Activated CD4-positive, alpha-beta T cell treated with anti-CD3 and anti-CD28 coated beads for 1 hour (primary cell): ENCODE measurements around the gene TNFSF8.

Source experiments
- DNase-seq: peaks from one replicate; pipeline ENCODE4 v3.0.0-alpha.2; 2020

Gene TNFSF8

DNA sequence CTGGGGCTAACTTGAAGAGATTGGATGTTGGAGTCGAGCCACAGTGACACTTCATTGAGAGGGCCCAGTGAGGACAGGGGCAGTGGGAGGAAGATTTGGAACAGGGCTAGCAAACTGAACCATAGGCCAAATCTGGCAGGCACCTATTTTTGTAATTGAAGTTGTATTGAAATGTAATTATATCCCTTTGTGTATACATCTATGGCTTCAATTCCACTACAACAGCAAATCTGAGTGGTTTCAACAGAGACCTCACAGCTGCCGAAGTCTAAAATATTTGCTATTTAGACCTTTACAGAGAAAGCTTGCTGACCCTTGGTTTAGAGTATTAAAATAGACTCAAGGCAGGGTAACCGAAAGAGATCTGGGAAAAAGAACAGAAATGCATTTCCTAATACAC lies 4.7 kb upstream of the TNFSF8 start:
- no peak for DNase-seq

DNA sequence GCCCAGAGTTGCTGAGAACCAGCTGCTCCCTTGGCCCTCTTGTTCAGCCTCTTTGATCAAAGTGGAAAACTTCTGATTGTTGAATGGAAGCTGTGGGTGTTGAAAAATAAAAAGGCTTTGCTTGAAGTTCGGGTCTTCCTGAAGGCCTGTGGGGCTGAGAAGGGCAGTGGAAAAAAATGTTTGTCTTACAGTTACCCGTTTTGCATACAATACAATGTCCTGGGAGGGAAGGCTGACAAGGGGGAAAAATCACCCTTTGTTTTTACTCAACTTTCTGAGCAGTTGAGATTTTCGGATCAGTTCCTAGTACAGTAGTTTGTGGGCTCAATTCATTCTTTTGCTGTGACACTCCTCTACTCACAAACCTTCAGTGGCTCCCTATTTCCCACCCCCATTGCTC lies 2.1 kb upstream of the TNFSF8 start:
- no peak for DNase-seq

DNA sequence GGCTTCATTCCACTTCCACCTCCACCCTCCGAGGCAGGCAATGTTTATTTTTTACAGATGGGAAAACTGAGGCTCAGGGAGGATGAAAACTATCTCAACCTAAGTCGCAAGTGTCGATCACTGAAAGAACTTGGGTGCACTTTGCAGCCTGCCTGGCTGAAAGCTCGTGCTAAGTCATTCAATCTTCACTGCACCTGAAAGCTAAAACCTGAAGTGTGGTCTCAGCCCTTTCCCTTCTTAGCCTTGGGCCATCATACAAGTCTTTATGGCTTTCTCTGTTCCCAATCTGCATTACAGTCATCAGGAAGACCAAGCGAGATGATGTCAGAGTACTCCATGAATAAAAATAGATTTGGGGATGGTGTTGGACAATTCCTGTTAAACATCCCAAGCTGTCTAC lies 1.0 kb upstream of the TNFSF8 start:
- DNase-seq = no peak

DNA sequence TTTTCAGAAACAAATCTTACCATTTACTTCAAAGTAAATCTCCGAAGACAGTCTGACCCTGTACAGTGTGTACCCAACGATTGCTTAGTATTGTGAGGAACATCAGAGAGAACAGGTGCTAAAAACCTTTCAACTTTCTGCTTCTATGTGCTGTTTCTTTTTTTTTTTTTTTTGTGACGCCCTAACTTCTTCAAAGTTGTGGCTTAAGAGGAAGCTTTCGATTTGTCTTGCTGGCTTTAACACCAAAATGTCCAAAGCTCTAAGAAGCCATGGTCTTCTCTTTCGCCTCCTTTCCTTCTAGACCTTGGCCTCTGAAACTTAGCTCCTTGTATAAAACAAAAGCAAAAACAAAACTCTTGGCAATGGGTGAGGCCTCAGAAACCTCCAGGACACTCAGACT lies 1.2 kb downstream of the TNFSF8 start:
- DNase-seq = no peak

DNA sequence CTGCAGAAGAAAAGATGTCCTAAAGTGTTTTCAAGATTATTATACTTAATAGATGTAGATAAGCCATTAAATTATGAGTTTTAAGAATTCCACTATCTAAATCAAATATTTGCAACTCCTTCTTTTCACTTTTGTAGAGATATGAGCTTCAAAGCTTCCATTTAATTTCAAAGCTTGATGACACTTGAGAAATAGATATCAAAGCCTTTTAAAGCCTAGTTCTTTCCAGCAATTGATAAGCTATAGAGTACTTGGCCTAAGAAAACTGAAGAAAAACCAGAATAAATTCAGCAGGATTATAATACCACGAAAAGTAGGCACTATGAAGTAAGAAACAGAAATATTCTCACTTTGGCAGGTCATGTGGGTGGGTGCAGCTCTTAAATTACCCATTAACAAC lies 1.7 kb downstream of the TNFSF8 start:
- DNase-seq = no peak

DNA sequence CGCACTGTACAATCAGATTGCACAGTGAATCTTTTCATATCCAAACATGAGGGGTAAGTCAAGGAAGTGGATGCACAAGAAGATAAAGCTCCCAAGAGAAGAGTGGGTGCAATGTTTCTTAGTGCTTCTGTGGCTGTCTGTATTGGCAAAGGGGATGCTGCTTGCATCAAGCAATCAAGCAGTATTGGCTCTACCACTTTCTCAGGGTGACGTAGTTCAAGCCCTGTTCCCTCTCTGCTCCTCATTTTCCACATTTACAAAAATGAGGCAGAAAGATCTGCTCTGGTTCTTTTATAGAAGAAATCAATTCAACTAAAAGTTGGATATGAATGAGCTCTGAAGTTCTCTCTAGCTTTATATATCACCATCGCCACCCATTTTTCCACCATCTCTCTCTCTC lies 2.3 kb downstream of the TNFSF8 start:
- no peak for DNase-seq

DNA sequence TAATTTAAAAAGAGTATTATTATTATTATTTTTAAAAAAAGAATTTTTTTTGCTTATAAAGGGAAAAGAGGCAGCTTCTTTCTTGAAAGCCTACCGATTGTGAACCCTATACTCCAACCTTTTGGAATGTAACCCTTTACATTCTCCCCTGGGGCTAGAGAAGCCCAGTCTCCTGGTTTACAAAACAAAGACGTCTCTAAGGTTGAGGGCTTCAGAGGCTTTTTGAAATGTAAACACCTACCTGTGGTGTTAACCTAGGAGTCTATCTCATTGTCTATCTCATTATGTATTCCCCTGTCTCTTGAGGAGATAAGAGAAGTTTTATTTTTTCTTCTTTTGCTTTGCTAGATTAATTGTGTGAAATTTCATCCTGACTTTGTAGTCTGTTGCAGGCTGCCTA lies 4.7 kb downstream of the TNFSF8 start:
- DNase-seq = no peak

DNA sequence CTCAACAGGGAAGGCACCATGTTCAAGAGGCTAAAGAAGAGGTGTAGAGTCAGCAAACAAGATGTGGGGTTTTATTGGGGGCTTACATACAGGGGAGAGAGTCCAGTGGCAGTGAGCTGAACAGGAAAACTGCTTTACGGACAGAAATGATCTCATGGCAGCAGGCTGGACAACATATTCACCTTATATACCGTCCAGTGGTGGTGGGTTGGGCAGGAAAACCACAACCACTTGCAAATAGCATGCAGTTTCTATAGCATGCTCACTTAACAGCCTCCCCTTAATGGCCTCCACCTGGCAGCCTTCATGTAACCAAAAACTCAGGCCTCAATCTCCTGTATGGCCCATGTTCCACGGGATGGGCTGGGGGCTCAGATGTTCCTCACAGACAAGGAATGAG lies 5.4 kb downstream of the TNFSF8 start:
- no peak for DNase-seq

DNA sequence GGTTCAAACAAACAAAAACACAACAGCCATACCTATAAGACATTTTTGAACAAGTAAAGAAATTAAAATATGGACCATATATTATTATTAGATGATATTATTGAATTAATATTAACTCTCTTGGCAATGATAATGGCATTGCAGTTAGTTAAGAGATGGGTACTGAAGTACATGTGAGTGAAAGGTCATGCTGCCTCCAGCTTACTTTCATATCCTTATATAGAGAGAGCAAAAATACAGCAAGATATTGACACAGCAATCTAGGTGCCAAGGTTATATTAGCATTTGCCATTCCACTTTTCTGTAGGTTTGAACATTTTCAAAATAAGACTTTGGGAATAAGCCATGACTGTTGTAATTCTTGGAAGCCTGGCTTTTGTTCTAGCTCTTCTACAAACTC lies 6.1 kb downstream of the TNFSF8 start:
- DNase-seq = no peak

DNA sequence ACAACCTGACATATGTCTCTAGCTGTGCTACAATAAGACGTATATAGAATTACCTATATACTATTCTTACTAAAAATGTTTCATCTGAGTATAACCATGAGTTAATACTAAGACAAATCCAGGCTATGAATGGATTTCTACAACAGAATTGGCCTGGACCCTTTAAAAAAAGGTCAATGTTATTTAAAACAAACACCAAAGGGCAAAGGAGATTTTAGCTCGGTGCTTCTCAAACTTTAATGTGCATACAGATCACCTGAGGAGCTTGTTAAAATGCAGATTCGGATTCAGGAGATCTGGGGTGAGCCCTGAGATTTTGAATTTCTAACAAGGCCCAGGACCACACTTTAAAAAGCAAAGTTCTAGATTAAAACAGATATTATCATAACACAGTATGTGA lies 6.5 kb downstream of the TNFSF8 start:
- DNase-seq = no peak

DNA sequence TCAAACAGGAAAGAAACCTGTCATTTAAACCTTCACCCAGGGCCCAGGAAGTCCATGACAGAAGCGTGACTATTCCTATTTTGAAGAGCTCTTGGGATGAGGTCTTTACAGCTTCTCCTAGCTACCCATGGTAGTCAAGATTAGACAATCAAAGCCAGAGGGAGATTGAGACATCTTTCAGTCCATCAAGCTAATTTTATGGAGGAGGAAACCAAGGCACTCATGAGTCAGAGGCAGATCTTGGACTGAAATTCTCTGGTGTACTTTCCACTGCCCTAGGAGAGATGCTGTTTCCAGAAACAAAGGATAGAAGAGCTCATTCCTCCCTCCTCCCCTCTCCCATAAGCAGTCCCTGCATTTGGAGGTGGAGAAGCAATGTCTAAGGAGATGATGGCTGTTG lies 9.2 kb downstream of the TNFSF8 start:
- no peak for DNase-seq

DNA sequence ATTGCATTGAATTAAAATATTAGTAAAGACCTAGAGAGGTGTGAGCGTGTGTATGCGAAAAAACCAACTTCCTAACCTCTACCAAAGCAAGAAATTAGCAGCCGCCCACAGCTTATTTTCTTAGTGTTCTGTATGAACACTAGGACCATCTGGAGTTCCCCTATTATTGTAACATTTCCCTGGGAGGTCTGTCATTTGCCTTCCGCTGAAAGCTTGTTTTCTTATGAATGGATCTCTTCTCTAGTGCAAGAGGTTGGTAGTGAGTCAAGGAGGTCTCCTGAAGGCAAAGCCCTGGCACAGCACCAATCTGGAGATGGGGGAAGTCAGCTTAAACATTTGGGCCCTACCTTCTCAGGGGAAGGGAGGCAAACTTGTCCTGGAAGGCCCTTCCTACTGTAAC lies 10.8 kb downstream of the TNFSF8 start:
- DNase-seq = no peak

DNA sequence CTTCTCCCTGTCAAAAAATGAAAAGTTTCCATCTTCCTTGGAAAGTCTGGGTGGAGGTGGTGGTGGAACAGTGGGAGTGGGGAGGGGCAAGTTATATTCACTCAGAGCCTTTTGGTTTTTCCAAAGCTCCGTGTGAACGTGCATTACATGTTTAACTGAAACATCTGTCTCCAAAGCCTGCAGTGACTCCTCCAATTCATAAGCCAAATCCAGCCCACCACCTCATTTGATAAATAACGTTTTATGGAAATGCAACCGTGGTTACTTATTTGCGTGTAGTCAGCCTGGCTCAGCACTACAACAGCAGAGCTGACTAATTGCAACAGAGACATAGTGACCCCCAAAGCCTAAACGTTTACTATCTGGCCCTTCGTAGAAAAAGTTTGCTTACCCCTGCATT lies 13.9 kb downstream of the TNFSF8 start:
- no peak for DNase-seq

DNA sequence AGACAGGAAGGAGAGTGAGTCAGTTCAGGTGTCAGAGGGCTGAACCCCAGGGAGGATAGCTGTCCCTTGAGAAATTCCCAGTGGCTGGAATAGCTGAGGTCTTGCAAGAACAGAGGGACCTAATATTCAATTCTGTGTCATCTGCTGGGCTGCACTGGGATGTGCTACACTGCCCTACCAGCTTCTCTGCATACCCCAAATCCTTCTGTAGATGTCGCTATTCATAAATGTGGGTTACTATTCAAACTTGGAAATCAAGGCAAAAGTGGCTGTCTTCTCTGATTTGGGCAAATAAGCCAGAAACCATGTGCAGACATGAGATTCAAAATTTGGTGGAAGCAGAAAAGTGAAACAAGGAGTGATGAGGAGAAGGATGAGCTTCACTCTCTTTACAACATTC lies 16.3 kb downstream of the TNFSF8 start:
- no peak for DNase-seq

DNA sequence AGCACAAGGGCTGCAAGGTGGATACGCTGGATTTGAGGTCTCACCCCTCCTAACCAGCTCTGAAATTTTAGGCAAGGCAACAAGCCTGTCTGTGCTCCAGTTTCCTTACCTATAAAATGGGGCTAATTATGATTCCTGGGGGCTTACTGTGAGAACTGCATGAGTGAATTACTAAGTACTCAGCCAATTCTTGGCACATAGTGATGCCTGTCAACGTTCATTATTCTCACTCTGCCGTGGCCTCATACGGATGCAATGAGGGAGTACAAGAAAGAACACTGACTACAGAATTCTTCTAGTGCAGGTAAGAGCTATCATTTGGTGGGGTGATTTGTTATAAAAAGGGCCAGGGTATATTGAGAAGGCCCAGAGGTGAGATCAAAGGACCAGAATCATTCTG lies 16.7 kb downstream of the TNFSF8 start:
- DNase-seq = no peak

DNA sequence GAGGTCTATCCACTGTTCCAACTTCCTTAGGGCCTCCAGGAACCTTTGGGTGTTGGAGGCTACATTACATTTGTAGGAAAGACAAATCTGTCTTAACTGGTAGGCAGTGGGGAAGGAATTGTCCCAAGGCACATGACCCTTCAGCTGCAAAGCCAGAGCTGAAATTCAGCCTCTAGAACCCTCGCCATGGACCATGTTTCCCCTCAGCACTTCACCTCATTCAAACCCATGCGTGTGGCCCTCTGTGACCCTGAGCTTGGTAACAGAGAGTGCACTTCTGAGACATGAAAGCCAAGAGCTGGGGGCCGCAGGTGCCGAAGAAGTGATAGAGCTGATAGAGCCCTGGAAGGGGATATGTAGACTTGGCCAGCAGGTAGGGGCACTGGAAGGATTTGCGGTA lies 17.2 kb downstream of the TNFSF8 start:
- DNase-seq = no peak

DNA sequence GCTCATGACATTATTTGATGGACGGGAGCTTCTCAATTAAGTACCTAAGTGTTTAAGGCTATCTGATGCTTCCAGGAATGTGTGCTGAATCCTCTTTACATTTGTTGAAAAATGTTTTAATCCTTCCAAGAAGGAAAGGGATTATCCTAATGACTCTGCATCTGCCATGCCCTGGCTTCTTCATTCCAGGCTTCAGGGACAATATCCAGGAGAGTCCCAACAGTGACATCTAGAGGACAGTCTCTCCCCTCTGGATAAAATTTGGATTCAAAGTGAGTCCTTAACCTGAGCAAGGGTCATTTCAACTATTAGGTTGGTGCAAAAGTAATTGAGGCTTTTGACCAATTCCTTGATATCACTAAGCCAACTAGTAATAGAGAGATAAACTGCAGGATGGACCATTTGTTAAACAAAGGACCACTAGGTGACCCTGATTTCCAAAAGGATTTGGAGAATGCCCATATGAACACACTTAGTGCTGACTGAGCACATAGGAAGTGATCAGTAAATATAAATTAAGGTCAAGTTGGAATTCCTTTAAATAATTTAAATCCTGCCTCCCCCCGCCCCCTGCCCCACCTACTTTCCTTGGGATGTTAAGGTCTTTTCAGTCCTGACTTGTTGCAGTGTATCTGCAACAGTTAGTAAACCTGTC lies 19.1 kb downstream of the TNFSF8 start:
- DNase-seq = no peak

DNA sequence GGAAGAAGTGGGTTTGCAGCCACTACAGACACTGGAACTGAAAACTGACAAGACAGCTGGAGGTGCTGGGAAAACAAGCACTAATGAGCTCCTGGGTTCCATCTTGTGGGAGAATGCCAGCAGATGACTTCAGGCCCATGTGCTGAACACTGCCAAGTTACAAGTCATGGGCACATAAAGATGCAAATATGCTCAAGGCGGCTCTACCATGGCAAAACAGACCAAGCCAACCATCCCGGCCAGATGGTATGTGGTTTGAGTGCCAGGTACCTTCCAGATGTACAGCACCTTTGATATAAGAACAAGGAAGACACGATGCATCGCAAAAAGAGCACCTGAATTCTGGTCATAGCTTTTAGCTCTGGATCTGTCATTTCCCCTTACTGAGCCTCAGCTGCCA lies 19.9 kb downstream of the TNFSF8 start:
- DNase-seq = no peak

DNA sequence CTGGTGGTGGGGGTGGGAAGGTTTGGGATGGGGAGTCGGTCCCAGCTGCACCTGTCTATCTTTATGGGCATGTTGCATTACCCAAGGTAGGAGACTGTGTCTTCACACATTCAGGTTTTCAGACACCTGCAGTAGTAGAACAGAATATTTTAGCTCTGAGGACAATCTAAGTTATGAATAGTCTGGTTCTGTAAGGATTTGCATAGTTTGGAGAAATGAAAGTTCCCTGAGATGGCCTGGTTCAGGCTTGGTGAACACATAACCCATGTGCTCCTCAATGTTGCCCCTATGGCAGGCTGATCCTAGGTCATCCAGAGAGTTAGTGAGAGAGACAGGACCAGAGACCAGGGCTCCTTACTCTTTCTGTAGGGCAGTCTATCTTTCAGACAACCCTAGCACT lies 20.7 kb downstream of the TNFSF8 start:
- no peak for DNase-seq

DNA sequence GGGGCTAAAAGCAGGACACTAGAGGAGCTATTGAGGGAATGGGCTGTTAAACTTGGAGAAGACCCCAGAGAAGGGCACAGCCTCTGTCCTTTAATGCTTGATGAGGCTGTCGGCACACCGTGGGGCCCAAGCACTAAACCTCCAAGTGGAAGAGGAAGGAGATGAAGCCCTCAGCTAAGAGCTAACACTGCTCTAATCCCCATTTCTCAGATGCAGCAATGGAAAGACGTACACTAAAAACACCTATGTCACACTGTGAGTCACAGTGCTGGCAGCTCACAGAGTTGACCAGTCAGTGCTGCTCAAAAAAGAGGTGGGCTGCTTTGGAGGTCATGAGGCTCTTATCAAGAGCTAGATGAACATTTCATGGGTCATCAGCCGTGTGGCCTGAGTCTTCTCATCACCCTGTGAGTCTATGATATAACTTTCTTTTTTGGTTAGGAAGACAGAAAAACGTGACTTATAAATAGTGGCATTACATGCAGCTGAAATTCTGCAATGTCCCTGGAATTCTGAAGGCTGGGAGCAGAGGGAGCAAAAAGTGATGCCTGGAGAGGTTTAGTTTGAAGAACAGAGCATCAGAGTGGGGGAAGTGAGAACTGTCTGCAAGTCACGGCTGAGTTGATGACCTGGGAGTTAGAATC lies 21.5 kb downstream of the TNFSF8 start:
- DNase-seq = no peak

DNA sequence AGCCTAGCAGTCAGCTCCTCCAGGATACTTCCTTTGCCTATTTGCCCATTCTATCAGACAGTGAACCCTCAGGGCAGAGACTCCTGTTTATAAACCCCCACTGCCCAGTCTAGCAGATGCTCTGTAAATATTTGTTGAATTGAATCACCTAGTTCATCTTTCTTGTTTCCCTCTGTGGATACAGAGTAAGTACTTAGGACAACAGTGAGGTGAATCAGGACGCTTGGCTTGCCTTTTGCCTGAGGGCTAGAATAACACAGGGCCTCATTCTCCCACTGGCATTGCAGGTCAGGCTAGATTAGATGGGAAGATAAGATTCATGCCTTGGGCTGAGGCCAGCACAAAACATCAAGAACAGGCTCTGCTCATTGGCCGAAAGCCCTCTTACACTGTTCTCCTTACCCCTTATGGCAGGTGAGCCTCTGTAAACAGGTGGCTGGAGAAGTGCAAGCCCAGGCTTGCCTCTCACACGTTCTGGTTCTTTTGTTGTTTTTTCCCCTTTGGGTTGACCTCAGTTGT lies 22.2 kb downstream of the TNFSF8 start:
- no peak for DNase-seq

DNA sequence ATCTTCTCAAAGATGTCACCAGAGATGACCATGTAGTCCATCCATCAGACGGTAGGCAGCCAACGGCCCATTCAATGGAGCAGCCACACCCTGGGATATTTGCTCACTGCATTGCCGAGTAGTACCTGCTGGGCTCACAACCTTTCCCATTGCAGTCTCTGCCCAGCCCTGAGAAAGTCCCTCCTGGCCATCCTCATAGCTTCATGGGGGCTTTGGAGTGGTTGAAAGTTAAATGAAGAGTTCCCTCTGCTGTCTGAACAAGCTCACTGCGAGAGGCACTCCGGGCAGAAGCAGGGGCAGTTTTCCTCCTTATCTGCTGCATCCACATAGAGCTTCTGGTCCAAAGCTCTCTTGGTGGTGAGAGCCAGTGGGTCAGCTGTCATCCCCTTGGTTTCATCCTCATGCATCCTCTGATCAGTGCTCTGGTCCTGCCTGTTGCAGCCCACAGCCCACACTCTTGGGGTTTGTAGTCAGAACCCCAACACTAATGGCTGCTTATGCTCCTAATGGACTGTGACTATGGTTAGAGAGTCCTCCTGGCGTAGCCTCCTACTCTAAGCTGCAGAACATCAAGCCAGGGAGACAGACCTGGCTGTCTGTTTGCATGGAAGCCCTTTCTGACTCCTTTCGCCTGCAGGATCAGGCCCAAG lies 23.3 kb downstream of the TNFSF8 start:
- no peak for DNase-seq

DNA sequence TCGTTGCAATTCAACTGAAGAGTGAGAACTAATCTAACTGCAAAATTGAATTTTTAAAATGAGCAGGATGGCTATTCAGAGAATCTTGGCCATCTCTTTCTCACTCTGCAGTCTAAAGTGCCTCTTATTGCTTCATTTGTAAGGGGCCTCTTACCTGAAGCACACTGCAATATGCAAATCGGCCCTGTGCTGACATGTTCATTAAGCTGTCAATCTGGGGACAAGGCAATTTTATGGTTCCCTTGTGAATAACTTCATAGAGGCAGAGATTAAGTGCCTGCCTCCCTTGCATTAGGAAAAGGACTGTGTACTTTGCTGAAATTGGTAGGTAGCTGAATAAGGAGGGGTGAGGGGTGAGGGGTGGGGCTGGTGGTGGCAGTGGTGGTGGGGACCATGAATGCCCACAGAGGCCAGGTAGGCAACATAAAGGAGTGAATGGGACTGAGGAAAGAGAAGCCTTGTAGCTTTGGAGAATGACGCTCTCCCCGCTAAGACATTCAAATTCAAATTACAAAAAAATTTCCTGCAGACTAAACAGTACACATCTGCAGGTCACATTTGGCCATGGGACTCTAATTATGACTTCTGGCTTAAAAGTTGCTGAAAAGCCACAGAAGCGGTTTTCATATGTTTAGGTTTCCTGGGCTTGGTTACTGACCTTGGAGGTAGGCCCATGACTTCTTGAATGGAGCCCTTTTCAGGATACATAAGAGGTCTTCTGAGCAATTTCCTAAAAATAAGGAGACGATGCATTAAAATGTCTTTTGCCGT lies 25.0 kb downstream of the TNFSF8 start:
- DNase-seq = no peak
